ENCODE results near the gene ADAM12. TPM values are rescaled to one million over a fixed set of nuclear protein-coding genes. Genes with fewer than 3 reads are reported as not detected.

ADAM12 gene
- total RNA-seq, 1 donor: under 0.01 TPM

- no peak for DNase-seq (ENCODE audit: low read depth in 2 of 3, low spot score in 2 of 3)
Measured at GRCh38 chr10:126324826-126325225, 63.5 kb downstream of the ADAM12 start.

GRCh38 chr10:126321440-126321839, 66.8 kb downstream of the ADAM12 start:
- DNase-seq (ENCODE audit: low read depth in 2 of 3, low spot score in 2 of 3): no peak

- no peak for DNase-seq (ENCODE audit: low read depth in 2 of 3, low spot score in 2 of 3)
Measured at GRCh38 chr10:126317751-126318150, 70.5 kb downstream of the ADAM12 start.

GRCh38 chr10:126315494-126316177, 72.6 kb downstream of the ADAM12 start:
- no peak for DNase-seq (ENCODE audit: low read depth in 2 of 3, low spot score in 2 of 3)

GRCh38 chr10:126314863-126315493, 73.3 kb downstream of the ADAM12 start:
- DNase-seq (ENCODE audit: low read depth in 2 of 3, low spot score in 2 of 3): no peak

DNA sequence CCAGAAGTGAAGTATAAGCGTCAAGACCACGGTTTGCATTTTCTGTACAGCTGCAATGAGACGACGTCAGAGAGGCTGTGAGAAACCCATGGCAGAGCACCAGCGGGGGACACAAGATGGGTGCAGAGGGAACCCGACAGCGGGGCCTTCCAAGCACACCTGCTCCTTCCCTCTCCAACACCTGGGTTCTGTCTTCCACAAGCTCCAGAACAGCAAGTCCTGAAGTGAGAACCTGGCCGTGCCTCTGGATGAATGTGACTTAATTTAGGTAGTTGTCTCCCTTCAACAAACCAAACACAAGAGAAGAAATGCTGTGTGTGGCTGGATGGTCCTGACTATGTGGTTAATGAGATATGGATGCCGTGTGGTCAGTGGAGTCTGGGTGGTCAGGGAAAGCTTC, 76.1 kb downstream of the ADAM12 start:
- no peak for DNase-seq (ENCODE audit: low read depth in 2 of 3, low spot score in 2 of 3)

DNA sequence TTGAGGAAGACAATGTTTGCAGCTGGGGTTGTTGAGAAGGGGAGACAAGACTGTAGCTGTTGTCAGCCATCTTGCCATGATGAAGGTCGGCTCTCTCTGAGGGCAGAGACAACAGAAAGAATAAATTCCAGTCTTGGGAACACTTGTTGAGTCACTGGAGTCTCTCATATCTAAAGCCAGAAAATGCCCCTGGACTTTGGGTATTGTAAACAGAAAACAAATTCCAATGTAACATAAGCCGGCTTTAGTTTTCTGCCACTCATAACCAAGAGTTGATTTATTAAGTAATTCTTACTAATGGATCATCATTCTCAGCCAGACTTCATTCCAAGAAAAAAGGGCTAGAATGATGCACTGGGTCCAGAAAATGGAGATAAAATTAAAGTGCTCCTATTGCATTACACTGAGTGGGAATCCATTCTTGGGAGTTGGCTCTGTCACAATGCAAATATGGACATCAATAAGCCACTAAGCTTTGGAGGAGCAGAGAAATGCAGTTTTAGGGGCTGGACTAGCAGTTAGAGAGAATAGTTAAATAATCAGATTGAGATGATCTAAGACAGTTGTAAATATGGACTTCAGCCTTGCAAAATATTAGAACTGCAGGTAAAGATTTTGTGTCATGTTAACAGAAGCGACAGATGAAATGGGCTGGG, 78.9 kb downstream of the ADAM12 start:
- DNase-seq (ENCODE audit: low read depth in 2 of 3, low spot score in 2 of 3): no peak

DNA sequence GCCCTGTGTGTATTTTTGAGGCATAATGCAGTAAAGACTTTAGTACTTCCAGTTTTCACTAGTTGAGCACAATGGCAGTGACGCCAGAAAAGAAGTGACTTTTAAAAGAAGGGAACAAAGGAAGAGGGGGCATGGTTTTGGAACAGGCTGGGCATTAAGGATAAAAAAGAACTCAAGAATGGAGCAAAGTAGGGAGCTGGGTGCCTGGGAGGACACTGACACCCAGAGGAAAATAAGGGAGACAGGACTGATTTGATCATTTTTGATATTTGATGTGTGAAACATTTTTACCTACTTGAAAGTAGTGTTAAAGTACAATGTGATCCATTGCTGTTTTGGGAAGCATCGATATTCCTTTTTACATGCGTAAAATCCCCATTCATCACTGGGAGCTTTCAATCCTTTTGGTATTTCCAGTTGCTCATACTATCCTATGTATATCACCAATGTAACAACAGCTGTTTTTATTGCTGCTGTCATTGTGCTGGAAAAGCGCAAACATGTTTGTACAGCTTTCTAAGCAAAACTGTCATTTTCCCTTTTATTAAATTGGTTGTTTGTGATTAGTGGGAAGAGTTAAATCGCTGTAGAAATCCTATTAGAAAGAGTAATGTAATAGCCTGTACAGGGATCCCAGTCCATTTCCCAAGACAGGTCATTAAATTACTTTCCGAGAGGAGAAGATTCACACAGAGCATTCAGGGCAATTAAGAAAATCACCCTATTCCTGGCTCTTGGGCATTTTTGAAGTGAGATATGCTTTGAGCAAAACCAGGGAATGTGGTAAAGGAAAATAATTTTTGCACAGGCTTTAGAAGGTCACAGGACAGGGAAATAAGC, 85.2 kb downstream of the ADAM12 start:
- no peak for DNase-seq (ENCODE audit: low read depth in 2 of 3, low spot score in 2 of 3)

DNA sequence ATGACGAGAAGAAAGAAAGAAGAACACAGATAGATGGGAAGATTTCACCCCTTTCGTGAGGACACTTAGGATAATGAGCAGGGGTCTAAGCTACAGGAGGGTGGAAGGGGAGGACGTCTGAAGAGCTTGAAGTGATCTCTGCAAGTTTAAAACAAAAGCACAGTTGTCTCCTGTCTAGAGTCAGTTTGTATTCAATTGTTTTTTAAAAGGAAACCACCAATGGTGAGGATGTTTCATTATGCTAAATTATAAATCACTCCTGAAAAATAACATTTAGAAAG, 85.9 kb downstream of the ADAM12 start:
- DNase-seq (ENCODE audit: low read depth in 2 of 3, low spot score in 2 of 3): no peak

DNA sequence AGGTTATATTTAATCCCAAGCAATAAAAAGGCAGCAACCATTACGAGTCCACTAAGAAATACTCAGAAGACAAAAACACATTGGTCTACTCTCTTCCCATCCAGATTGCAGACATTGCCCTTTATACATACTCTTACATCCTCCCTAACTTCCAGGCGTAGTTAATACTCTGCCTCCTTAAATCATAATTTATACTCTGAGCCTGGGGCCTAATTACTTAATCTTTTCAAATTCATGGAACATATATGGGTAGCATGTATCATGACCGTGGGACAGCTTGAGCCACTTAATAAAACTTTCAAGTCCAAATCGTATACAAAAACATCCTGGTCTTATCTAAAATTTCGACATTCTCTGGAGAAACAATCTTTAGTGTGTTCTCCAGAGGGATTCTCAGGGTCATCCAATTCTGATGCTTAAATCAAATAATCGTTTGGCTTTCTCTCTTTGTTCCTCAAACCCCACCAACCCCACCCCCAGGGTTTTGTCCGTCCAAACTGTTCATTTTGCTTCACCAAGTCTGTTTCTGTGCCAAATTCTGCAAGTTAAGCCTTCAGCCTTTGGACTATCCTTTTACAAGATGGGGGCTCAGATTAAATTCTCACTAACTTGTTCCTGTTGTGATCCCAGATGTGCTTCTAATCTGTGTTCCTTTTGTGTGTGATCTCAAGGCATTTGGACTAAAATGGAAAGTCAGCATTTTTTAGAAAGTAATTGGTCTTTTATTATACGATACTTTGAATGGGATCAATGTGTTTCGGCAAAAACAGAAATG, 86.4 kb downstream of the ADAM12 start:
- DNase-seq (ENCODE audit: low read depth in 2 of 3, low spot score in 2 of 3): no peak

DNA sequence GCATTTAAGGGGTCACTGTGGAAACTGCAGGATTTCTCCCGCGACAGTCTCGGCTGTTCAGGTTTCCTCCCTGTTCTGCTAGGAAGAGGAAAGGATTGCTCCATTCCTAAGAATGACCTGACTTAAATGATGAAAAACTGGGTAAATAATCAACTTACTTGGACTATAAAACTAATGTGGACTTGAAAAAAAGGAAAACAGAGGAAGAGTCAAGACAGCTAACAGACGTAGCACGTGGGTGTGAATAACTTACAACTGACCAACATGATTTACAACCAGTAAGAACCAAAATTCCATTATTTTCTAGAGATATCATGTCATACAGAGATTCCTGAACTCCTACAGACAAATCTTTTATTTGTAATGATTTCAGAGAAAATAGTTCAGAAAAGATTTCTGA, 93.8 kb downstream of the ADAM12 start:
- DNase-seq (ENCODE audit: low read depth in 2 of 3, low spot score in 2 of 3): no peak

DNA sequence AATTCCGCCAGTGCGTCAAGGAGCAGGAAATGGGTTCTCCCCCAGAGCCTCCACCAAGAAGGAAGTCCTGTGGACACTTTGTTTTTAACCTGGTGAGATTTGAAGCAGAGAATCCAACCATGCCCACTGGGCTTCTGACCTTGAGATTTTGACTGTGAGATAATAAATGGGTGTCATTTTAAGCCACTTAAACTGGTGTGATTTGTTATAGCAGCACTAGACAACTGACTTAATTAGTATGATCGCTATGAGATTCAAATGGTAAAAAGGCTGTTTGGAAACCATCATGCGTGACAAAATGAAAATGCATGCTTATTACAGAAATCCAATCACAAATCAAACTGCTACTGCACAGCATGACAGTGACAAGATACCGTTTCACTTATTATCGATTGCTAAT, 98.0 kb downstream of the ADAM12 start:
- no peak for DNase-seq (ENCODE audit: low read depth in 2 of 3, low spot score in 2 of 3)

DNA sequence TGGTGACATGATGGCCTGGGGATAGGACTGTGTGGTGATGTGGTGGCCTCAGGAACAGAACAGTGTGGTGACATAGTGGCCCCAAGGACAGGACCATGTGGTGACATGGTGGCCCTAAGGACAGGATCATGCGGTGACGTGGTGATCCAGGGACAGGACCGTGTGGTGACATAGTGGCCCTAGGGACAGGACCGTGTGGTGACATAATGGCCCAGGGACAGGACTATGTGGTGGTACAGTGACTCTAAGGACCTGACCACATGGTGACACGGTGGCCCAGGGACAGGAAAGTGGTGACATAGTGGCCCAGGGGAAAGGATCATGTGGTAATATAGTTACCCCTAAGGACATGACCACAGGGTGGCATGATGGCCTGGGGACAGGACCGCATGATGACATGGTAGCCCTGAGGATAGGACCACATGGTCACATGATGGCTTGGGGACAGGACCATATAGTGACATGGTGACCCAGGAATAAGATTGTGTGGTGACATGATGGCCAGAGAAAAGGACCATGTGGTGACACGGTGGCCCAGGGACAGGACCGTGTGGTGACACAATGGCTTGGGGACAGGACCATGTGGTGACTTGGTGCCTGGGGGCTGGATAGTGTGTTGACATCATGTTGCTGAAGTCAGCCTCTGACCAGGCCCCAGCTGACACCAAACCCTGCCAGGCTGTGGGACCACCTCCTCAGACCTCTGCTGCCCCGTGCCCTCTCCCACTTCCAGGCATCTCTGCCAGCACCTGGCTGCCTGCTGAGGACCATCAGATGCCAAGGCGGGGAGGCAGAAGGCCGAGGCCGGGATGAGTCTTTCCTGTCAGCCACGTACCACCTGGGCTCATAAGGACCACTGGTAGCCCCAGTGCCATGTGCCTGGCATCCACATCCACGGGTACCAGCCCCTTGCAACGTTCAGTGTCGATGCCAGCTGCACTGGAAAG, 99.5 kb downstream of the ADAM12 start:
- no peak for DNase-seq (ENCODE audit: low read depth in 2 of 3, low spot score in 2 of 3)

- DNase-seq (ENCODE audit: low read depth in 2 of 3, low spot score in 2 of 3): no peak
Measured at GRCh38 chr10:126286256-126286780, 102.0 kb downstream of the ADAM12 start.

GRCh38 chr10:126283307-126283706, 105.0 kb downstream of the ADAM12 start:
- DNase-seq (ENCODE audit: low read depth in 2 of 3, low spot score in 2 of 3): no peak

DNA sequence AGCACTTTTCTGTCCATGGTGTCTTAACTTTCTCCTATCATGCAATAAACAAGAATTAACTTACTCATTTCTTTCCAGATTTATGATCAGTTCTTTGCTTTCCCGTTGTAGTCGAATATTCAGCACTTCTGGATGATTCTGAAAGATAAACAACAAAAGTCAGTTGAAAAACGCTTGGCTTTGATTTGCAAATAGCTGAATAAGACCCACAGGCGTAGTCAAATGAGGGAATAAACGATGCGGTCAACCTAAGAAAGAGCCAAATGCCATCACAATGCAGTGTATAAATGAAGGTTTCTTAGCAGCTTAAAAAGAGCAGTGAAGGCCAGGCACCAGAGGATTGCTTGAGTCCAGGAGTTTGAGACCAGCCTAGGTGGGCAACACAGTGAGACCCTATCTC, 109.4 kb downstream of the ADAM12 start:
- no peak for DNase-seq (ENCODE audit: low read depth in 2 of 3, low spot score in 2 of 3)

DNA sequence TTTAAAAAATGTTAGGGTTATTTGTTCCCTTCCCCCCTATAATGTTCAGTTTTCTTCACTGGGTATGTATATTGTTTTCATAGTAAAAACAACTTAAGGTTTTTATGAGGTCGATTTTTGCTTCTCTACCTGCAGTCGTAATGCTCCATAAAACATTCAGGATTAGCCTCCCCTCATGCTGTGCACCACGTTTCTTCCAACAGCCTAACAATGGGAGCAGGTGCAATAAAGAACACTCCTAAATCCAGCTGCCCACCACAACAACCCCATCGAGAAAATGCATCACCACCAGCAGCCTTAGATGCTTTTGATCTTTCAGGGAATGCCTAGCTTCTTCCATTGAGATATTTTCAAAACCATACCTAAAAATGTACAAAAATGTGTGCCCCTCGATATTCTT, 111.1 kb downstream of the ADAM12 start:
- no peak for DNase-seq (ENCODE audit: low read depth in 2 of 3, low spot score in 2 of 3)

GRCh38 chr10:126272526-126272925, 115.8 kb downstream of the ADAM12 start:
- no peak for DNase-seq (ENCODE audit: low read depth in 2 of 3, low spot score in 2 of 3)

- DNase-seq (ENCODE audit: low read depth in 2 of 3, low spot score in 2 of 3): no peak
Measured at GRCh38 chr10:126270111-126270510, 118.2 kb downstream of the ADAM12 start.
